Choroid plexus epithelial cell (primary cell): Measurements from ENCODE around the gene MFAP2.

Source experiments
- DNase-seq: peaks from one replicate; pipeline ENCODE4 v3.0.0-alpha.2; 2010; ENCODE audit warnings: low read depth
- H3K4me3 ChIP-seq: 2 replicates; pipeline ENCODE4 v1.5.1; 2011; ENCODE audit warnings: low read depth, mild to moderate bottlenecking, control low read depth, low read length, moderate library complexity
- CTCF ChIP-seq: conservative IDR thresholded peaks from 2 replicates; pipeline ENCODE4 v1.5.1; 2011; ENCODE audit warnings: low read depth, mild to moderate bottlenecking, control low read depth, inconsistent platforms, low read length, moderate library complexity

The MFAP2 gene

GRCh38 chr1:16998589-16998988 lies 18.2 kb upstream of the MFAP2 start:
- TF ChIP-seq CTCF: no peak
- no peak for DNase-seq
- no peak overlapping the region for H3K4me3 ChIP-seq

- TF ChIP-seq CTCF: no peak
- no peak for DNase-seq
- no peak overlapping the region for H3K4me3 ChIP-seq
Observed at GRCh38 chr1:16996845-16997244, 16.4 kb upstream of the MFAP2 start.

- DNase-seq: no peak
- no peak overlapping the region for H3K4me3 ChIP-seq
- TF ChIP-seq CTCF: no peak
Observed at GRCh38 chr1:16993521-16994038, 13.2 kb upstream of the MFAP2 start.

GRCh38 chr1:16992675-16993074 lies 12.3 kb upstream of the MFAP2 start:
- TF ChIP-seq CTCF: no peak
- no peak for DNase-seq

GRCh38 chr1:16992102-16992501 lies 11.7 kb upstream of the MFAP2 start:
- no peak overlapping the region for H3K4me3 ChIP-seq
- no peak for TF ChIP-seq CTCF
- DNase-seq: no peak

More at GRCh38 chr1:16992675-16993074, 12.3 kb upstream of the MFAP2 start:
- no peak overlapping the region for H3K4me3 ChIP-seq

GRCh38 chr1:16991571-16991970 lies 11.2 kb upstream of the MFAP2 start:
- H3K4me3 ChIP-seq: no peak overlapping the region
- no peak for TF ChIP-seq CTCF
- DNase-seq: no peak

- no peak for TF ChIP-seq CTCF
- H3K4me3 ChIP-seq: no peak overlapping the region
- DNase-seq: no peak
Observed at GRCh38 chr1:16989676-16990391, 9.4 kb upstream of the MFAP2 start.
